SK-N-SH treated with all-trans-retinoic acid at 6 μM for 48 hours (cell line): ENCODE data around the gene PDE4DIP.
"Not testable (repeated sequence)": the region's sequence is repeated elsewhere in the genome, so short reads cannot be mapped to it uniquely, and the experiment has no call there.

Source experiments
- GLIS3 ChIP-seq: fragments of 250-450 bp; sonication (Bioruptor Pico); IDR thresholded peaks from 2 replicates; pipeline ENCODE4 v1.5.0; 2020; ENCODE audit warnings: mild to moderate bottlenecking, moderate library complexity
- TCF4 ChIP-seq: fragments of 250-450 bp; sonication (Bioruptor Pico); IDR thresholded peaks from 2 replicates; pipeline ENCODE4 v1.8.0; 2021; ENCODE audit warnings: mild to moderate bottlenecking, moderate library complexity, borderline replicate concordance
- ZFP30 ChIP-seq: fragments of 450-650 bp; formaldehyde crosslinking; IDR thresholded peaks from 2 replicates; pipeline ENCODE4 v1.5.0; 2022; ENCODE audit warnings: mild to moderate bottlenecking, moderate library complexity
- TF ChIP-seq, protein P1 (sequence below): fragments of 250-450 bp; sonication (Bioruptor Pico); IDR thresholded peaks from 2 replicates; pipeline ENCODE4 v1.5.1; 2020; ENCODE audit warnings: low read depth, mild to moderate bottlenecking, moderate library complexity

DNA sequence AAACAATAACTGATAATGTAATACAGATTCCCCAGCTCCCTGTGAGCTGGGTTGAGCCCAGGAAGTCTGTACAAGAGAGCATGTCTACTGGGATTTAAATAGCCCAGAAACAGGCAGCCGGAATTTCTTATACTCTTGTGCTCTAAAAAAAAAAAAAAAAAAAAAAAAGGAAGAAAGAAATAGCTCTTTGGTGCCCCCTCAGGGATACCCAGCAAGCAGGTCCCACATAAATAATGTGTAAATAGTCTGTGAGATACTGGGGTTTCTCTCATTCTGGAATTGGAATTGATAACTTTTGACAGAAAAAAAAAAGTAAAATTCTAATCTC is 25.4 kb downstream of the PDE4DIP start:
- TF ChIP-seq, protein P1, sequence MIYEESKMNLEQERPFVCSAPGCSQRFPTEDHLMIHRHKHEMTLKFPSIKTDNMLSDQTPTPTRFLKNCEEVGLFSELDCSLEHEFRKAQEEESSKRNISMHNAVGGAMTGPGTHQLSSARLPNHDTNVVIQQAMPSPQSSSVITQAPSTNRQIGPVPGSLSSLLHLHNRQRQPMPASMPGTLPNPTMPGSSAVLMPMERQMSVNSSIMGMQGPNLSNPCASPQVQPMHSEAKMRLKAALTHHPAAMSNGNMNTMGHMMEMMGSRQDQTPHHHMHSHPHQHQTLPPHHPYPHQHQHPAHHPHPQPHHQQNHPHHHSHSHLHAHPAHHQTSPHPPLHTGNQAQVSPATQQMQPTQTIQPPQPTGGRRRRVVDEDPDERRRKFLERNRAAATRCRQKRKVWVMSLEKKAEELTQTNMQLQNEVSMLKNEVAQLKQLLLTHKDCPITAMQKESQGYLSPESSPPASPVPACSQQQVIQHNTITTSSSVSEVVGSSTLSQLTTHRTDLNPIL (CRISPR knock-in tag), result not testable (repeated sequence)
- TF ChIP-seq TCF4, ZFP30, GLIS3 (CRISPR knock-in tag): not testable (repeated sequence)
